Memory B cell (primary cell): ENCODE data around the gene UBQLNL.

Experiments used
- ATAC-seq: fragments of 150-1000 bp; cut with Tn5 transposase; 2 replicates; pipeline ENCODE4 v1.10.0; 2021; ENCODE audit warnings: low read depth, mild to moderate bottlenecking, moderate library complexity
- DNase-seq, 2 donors: peaks; one replicate each; pipeline ENCODE4 v3.0.0; 2022; ENCODE audit warnings: low spot score in 2 of 2
- H3K27ac Mint-ChIP-seq: one replicate; pipeline ENCODE4 v1.8.0; 2022; ENCODE audit warnings: mild to moderate bottlenecking, moderate library complexity, mixed read lengths
- H3K27me3 Mint-ChIP-seq: one replicate; pipeline ENCODE4 v1.8.0; 2022; ENCODE audit warnings: mixed read lengths
- H3K36me3 Mint-ChIP-seq: one replicate; pipeline ENCODE4 v1.8.0; 2022; ENCODE audit warnings: mild to moderate bottlenecking, mixed read lengths
- H3K4me1 Mint-ChIP-seq: one replicate; pipeline ENCODE4 v1.8.0; 2022; ENCODE audit warnings: mixed read lengths
- H3K4me3 Mint-ChIP-seq: one replicate; pipeline ENCODE4 v1.8.0; 2022; ENCODE audit warnings: mild to moderate bottlenecking, moderate library complexity, mixed read lengths
- H3K9me3 Mint-ChIP-seq: one replicate; pipeline ENCODE4 v1.8.0; 2022; ENCODE audit warnings: mixed read lengths

UBQLNL gene

DNA sequence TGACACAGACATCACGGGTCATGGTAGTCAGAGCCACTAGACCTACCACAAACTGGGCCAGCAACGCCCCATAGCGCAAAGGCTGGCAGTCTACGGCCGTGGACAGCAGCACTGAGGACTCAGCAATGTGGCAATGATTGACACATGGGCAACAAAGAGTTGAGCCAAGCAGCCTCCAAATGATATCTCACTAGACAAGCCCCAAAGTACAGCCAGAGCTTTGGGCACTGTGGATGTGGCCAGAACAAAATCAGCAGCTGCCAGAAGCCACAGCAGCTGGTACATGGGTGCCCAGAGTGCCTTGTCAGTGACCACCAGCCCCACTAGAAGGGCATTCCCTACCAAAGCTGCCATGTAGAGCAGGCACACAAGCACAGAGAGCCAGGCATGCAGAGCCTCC, 11.2 kb upstream of the UBQLNL start:
- ATAC-seq: no peak
- Mint-ChIP-seq H3K27me3 (peaks cover 2% of the 10 kb centered on the region), H3K4me1 (no peaks in the 10 kb centered on the region), H3K27ac (no peak overlapping the region), H3K36me3 (no peaks in the 10 kb centered on the region), H3K4me3 (no peak overlapping the region), H3K9me3 (no peaks in the 10 kb centered on the region)
- no peak for DNase-seq

DNA sequence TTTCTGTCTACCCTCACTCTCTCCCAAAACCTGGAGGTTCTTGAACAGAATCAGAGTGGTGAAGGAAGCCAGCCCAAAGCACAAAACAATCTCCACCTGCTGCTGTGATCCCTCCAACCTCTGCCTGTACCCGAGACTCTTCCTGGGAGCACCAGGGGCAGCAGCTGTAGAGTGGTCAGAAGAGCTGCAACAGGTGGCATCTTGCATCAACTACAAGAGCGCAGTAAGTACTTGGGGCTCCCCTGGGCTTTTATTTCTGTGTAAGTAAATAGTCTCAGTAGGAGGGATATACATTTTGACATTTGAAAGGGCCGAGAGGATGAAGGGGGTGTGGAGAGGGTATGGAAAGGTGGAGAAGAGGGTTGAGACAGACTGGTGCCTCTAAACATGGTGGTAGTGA, 8.3 kb upstream of the UBQLNL start:
- H3K4me3 Mint-ChIP-seq: no peak overlapping the region
- DNase-seq (no peak), ATAC-seq (no peak)
- no peaks in the 10 kb centered on the region for H3K9me3 Mint-ChIP-seq
- H3K27me3 Mint-ChIP-seq: peaks cover 2% of the 10 kb centered on the region
- no peak overlapping the region for H3K27ac Mint-ChIP-seq
- no peaks in the 10 kb centered on the region for H3K4me1 Mint-ChIP-seq
- no peaks in the 10 kb centered on the region for H3K36me3 Mint-ChIP-seq

DNA sequence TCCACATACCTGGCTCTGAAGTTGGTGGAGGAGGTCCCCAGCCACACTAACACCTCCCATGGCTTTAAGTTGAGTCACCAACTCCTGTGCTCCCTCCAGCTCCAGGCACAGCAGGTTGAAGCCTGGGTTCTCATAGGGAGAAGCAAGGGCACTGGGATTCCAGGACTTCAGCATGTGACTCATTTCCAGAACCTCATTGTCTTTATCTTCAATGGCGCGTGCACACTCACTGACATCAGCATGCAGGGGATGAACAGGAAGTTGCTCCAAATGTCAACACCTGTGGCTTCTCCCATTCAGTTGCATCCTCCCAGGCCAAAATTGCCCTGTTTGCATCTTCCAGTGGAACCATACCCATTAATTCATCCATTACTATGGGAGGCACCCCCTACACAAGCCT, 5.8 kb upstream of the UBQLNL start:
- Mint-ChIP-seq H3K4me1 (no peaks in the 10 kb centered on the region), H3K4me3 (no peak overlapping the region), H3K27ac (no peak overlapping the region), H3K27me3 (peaks cover 2% of the 10 kb centered on the region), H3K9me3 (no peaks in the 10 kb centered on the region), H3K36me3 (no peaks in the 10 kb centered on the region)
- ATAC-seq: no peak
- no peak for DNase-seq

- no peak overlapping the region for H3K4me3 Mint-ChIP-seq
- no peak overlapping the region for H3K27ac Mint-ChIP-seq
- H3K4me1 Mint-ChIP-seq: no peaks in the 10 kb centered on the region
- H3K27me3 Mint-ChIP-seq: no peaks in the 10 kb centered on the region
- no peaks in the 10 kb centered on the region for H3K9me3 Mint-ChIP-seq
- DNase-seq (no peak), ATAC-seq (no peak)
- H3K36me3 Mint-ChIP-seq: no peaks in the 10 kb centered on the region
Measured at GRCh38 chr11:5521540-5521939, 5.0 kb upstream of the UBQLNL start.

- H3K36me3 Mint-ChIP-seq: no peaks in the 10 kb centered on the region
- no peaks in the 10 kb centered on the region for H3K4me1 Mint-ChIP-seq
- DNase-seq (no peak), ATAC-seq (no peak)
- H3K27ac Mint-ChIP-seq: no peak overlapping the region
- H3K4me3 Mint-ChIP-seq: no peak overlapping the region
- H3K27me3 Mint-ChIP-seq: peaks cover 1% of the 10 kb centered on the region
- H3K9me3 Mint-ChIP-seq: no peaks in the 10 kb centered on the region
Measured at GRCh38 chr11:5514841-5515240, 1.7 kb downstream of the UBQLNL start.

GRCh38 chr11:5509803-5510202, 6.7 kb downstream of the UBQLNL start, which contains the start of gene UBQLN3:
UBQLN3 (minus strand) TSS chr11:5509957; CDS start chr11:5509558, 399 bp downstream.
- Mint-ChIP-seq H3K4me1 (no peaks in the 10 kb centered on the region), H3K4me3 (no peak within 1 kb of the TSS), H3K9me3 (no peaks in the 10 kb centered on the region), H3K27me3 (peaks cover 5% of the 10 kb centered on the region), H3K36me3 (no peaks in the 10 kb centered on the region), H3K27ac (no peak within 1 kb of the TSS)
- no peak for DNase-seq
- no peak for ATAC-seq

- H3K27ac Mint-ChIP-seq: no peak overlapping the region
- no peak for DNase-seq
- no peaks in the 10 kb centered on the region for H3K4me1 Mint-ChIP-seq
- no peaks in the 10 kb centered on the region for H3K9me3 Mint-ChIP-seq
- no peaks in the 10 kb centered on the region for H3K36me3 Mint-ChIP-seq
- H3K27me3 Mint-ChIP-seq: peaks cover 3% of the 10 kb centered on the region
- ATAC-seq: no peak
- H3K4me3 Mint-ChIP-seq: no peak overlapping the region
Measured at GRCh38 chr11:5508605-5509004, 7.9 kb downstream of the UBQLNL start.

DNA sequence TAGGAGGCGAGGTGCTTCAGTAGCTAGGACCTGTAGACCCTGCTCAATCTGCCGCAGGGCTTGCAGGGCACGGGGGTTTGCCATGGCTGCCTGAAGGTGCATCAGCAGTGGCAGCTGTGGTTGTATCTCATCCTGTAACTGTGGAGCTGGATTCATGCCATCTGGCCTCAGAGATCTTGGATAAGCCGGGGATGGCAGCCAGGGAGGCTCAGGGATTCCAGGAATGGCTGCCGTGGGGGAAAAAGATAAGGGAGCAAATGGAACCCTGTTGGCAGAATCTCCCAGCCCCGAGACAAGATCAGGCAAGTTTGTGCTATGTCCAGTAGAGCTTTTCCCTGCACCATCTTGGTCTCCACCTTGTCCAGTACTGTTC, 8.6 kb downstream of the UBQLNL start:
- Mint-ChIP-seq H3K27ac (no peak overlapping the region), H3K27me3 (peaks cover 3% of the 10 kb centered on the region), H3K36me3 (no peaks in the 10 kb centered on the region), H3K4me1 (no peaks in the 10 kb centered on the region), H3K4me3 (no peak overlapping the region), H3K9me3 (no peaks in the 10 kb centered on the region)
- DNase-seq: no peak
- ATAC-seq: no peak

DNA sequence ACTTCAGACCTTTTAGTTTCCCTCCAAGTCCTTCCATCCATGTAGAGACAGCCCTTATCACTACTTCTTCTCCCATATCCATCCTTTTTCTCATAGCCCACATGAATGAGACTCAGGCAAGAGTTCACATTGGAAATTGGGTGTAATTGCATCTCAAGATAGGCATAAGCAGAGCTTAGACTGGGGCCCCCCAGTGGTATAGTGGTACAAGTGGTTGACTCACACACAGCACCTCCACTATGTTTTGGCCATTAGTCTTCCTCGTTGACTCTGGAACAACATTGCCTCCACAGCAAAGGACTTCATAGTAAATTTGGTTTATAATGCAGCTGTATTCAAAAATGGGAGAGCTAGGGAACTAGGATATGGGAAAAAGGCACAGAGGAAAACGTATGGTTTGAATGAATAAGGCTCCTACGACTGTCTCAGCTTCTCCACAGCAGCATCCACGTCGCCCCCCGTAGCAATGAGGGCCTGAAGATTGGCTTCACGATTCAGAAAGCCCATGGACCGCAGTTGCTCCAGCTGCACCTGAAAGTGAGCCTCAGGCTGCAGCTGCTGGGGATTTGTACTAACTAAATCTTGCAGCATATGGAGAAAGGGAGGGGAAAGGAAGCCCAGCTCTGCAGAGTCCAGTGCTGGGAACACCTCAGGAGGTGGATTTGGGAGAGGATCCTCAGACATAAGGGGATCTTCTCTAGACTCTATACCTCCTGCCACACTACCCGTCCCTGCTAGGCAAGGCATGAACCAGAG, 9.1 kb downstream of the UBQLNL start:
- DNase-seq (no peak), ATAC-seq (no peak)
- Mint-ChIP-seq H3K4me1 (no peaks in the 10 kb centered on the region), H3K27ac (no peak overlapping the region), H3K4me3 (no peak overlapping the region), H3K9me3 (no peaks in the 10 kb centered on the region), H3K36me3 (no peaks in the 10 kb centered on the region), H3K27me3 (peaks cover 3% of the 10 kb centered on the region)

DNA sequence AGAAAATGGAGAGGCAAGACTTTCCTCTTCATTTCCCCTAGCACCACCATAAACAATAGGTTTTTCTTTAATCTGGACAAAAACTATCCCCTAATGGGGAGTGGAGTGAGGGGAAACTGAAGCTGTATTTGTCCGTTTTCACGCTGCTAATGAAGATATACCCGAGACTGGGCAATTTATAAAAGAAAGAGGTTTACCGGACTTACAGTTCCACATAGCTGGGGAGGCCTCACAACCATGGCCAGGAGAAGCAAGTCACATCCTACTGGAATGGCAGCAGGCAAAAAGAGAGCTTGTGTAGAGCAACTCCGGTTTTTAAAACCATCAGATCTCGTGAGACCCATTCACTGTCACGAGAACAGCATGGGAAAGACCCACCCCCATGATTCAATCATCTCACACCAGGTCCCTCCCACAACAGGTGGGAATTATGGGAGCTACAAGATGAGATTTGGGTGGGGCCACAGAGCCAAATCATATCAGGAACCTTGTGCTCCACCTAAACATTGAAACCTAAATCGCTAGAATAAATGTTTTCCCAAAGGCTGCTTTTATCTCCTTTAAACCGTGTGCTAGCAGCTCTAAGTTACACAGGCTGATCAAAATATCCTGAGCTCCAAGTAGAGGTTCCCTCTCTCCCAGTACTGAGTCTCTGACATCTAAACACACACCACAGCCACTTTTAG, 11.0 kb downstream of the UBQLNL start:
- ATAC-seq (no peak), DNase-seq (no peak)
- no peak overlapping the region for H3K27ac Mint-ChIP-seq
- H3K9me3 Mint-ChIP-seq: no peaks in the 10 kb centered on the region
- peaks cover 6% of the 10 kb centered on the region for H3K27me3 Mint-ChIP-seq
- no peak overlapping the region for H3K4me3 Mint-ChIP-seq
- H3K36me3 Mint-ChIP-seq: no peaks in the 10 kb centered on the region
- no peaks in the 10 kb centered on the region for H3K4me1 Mint-ChIP-seq

- Mint-ChIP-seq H3K27me3 (peaks cover 6% of the 10 kb centered on the region), H3K4me1 (no peaks in the 10 kb centered on the region), H3K36me3 (no peaks in the 10 kb centered on the region), H3K4me3 (no peak overlapping the region), H3K9me3 (no peaks in the 10 kb centered on the region), H3K27ac (no peak overlapping the region)
- ATAC-seq (no peak), DNase-seq (no peak)
Measured at GRCh38 chr11:5504403-5504921, 12.0 kb downstream of the UBQLNL start.

- H3K4me3 Mint-ChIP-seq: no peak overlapping the region
- H3K4me1 Mint-ChIP-seq: no peaks in the 10 kb centered on the region
Measured at GRCh38 chr11:5500393-5500801, 16.1 kb downstream of the UBQLNL start.

DNA sequence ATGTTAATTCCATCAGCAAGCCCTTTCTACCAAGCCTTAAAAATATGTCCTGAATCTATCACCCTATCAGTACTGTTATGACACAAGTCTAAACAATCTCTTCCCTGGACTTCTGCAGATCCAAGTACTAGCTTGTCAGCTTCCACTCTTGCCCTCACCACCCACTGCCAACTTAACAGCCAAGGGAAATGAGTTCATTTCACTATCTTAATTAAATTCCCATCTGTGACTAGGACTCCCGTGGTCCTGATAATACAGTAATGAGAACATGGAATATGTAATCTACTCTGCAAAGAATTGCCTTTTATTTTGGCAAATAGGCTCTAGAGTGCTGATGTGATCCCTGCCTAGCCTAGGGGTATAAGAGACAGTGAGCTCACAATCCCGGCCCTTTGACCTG, 16.8 kb downstream of the UBQLNL start:
- H3K4me1 Mint-ChIP-seq: no peaks in the 10 kb centered on the region
- H3K27ac Mint-ChIP-seq: no peak overlapping the region
- H3K4me3 Mint-ChIP-seq: no peak overlapping the region
- ATAC-seq: no peak
- no peaks in the 10 kb centered on the region for H3K36me3 Mint-ChIP-seq
- peaks cover 4% of the 10 kb centered on the region for H3K27me3 Mint-ChIP-seq
- no peaks in the 10 kb centered on the region for H3K9me3 Mint-ChIP-seq
- DNase-seq: no peak

More at GRCh38 chr11:5500393-5500801, 16.1 kb downstream of the UBQLNL start:
- H3K36me3 Mint-ChIP-seq: no peaks in the 10 kb centered on the region
- DNase-seq (no peak), ATAC-seq (no peak)
- no peak overlapping the region for H3K27ac Mint-ChIP-seq
- H3K9me3 Mint-ChIP-seq: no peaks in the 10 kb centered on the region
- peaks cover 4% of the 10 kb centered on the region for H3K27me3 Mint-ChIP-seq

GRCh38 chr11:5489576-5490357, 26.7 kb downstream of the UBQLNL start:
- no peak for DNase-seq
- ATAC-seq: no peak
- H3K27ac Mint-ChIP-seq: no peak overlapping the region
- peaks cover 4% of the 10 kb centered on the region for H3K27me3 Mint-ChIP-seq
- H3K4me1 Mint-ChIP-seq: peaks cover 2% of the 10 kb centered on the region
- no peak overlapping the region for H3K4me3 Mint-ChIP-seq
- H3K36me3 Mint-ChIP-seq: no peaks in the 10 kb centered on the region
- no peaks in the 10 kb centered on the region for H3K9me3 Mint-ChIP-seq
